ENCODE results near the gene CCDC87. TPM values are rescaled to one million over a fixed set of nuclear protein-coding genes. Genes with fewer than 3 reads are reported as not detected.
A peak's percentile ranks its signal among the peaks of the same experiment; 100 is the strongest.

Gene CCDC87
- total and polyA plus RNA-seq, 9 donors: 0.13 to 0.60 (median 0.45) TPM

DNA sequence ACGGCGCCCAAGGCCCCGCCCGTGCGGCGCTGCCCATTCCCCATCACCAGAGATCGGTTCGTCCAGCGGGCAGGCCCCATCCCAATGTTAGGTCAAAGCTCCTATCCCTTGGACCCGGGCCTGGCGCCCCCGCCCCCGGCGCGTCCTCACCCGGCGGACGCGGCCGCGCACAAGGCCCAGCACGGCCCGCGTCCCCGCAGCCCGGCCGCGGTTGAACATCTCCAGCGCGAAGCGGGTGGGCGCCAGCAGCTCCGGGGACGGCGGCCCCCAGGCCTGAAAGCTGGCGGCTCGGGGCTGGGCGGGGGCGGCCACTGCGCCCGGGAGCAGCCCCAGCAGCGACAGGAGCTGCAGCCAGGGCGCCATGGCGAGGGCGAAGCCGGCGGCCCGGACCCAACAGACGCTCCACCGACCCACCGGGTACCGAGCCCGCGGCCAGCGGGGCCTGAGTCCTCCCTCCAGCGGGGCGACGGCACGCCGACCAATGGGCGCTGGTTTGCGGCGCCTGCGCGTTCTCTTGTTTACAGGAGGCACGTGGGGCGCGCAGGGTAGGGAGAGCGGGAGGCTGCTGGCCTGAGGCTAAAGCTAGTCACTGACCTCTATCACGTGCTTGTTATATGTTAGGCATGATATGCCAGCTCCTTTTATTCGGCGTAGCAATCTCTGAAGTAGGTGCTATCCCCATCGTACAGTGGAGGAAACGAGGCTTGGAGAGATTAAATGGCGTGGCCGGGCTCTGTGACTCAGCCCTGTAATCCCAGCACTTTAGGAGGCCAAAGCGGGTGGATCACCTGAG lies 24.5 kb downstream of the CCDC87 start, which contains the start of gene CTSF:
TSS of gene CTSF (minus strand) at position 483 of the 793 bp plus-strand sequence. CDS start at position 363, 120 bp downstream.
- no peaks in the 10 kb centered on the region for H3K36me3 ChIP-seq
- peak within 1 kb of the TSS; percentile 50 for H3K4me3 ChIP-seq
- peak within 1 kb of the TSS; percentile 35 to 47 for H3K27ac ChIP-seq
- peak; percentile 85 to 93 (median 89) for DNase-seq
- WGBS, 3 donors: 1 to 2% (median 1%) methylated on average over 41 to 77 of the region's 77 CpGs
- no peaks in the 10 kb centered on the region for H3K9me3 ChIP-seq
- intact Hi-C loops (cut with DNase I): no loop called here
- H3K4me1 ChIP-seq (ENCODE audit: insufficient read depth): peaks cover 7% of the 10 kb centered on the region
- TF ChIP-seq POLR2A (IDR thresholded peaks at IDR 0.05) (peak; percentile 44), EP300 (IDR thresholded peaks at IDR 0.05) (no peak)
- H3K27me3 ChIP-seq: no peaks in the 10 kb centered on the region

- 23 to 45% (median 40%) methylated on average over 9 to 15 of the region's 15 CpGs for WGBS, 3 donors
- Histone ChIP-seq H3K9me3 (no peaks in the 10 kb centered on the region), H3K36me3 (no peaks in the 10 kb centered on the region), H3K27ac (peak overlapping the region; percentile 35 to 47), H3K4me1 (ENCODE audit: insufficient read depth) (peaks cover 7% of the 10 kb centered on the region), H3K4me3 (peak overlapping the region; percentile 50), H3K27me3 (no peaks in the 10 kb centered on the region)
- no peak for TF ChIP-seq POLR2A (IDR thresholded peaks at IDR 0.05)
- TF ChIP-seq CTCF (IDR thresholded peaks at IDR 0.05): no peak
- no peak for TF ChIP-seq EP300 (IDR thresholded peaks at IDR 0.05)
- no peak for DNase-seq
- intact Hi-C loops (cut with DNase I): no loop called here
These were observed 25.1 kb downstream of the CCDC87 start for GRCh38 chr11:66567787-66568123.

DNA sequence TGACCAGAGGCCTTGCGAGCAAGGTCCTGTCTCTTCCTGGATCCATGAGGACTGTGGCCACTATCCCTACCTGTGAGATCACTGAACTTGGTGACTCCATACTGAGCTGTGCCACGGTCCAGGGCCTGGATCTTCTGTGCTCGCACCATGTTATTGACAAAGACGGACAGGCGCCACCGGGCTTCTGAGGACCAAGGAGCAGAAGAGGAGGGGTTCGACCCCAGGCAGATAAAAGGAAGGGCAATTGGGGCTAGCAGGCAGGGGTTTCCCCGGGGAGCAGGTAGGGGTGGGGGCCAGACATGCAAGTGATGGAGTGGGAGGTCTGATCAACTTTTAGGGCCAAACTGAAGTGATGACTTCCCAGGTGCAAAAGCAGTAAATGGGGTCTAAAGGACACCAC lies 26.6 kb downstream of the CCDC87 start:
- WGBS, 3 donors: 92 to 99% (median 93%) methylated on average over 8 of the region's 8 CpGs
- H3K4me3 ChIP-seq: no peak overlapping the region
- peaks cover 7% of the 10 kb centered on the region for H3K4me1 ChIP-seq (ENCODE audit: insufficient read depth)
- no peak overlapping the region for H3K27ac ChIP-seq
- H3K27me3 ChIP-seq: no peaks in the 10 kb centered on the region
- TF ChIP-seq CTCF (IDR thresholded peaks at IDR 0.05) (no peak), EP300 (IDR thresholded peaks at IDR 0.05) (no peak), POLR2A (IDR thresholded peaks at IDR 0.05) (no peak)
- intact Hi-C loops (cut with DNase I): no loop called here
- no peak for DNase-seq
- no peaks in the 10 kb centered on the region for H3K9me3 ChIP-seq
- no peaks in the 10 kb centered on the region for H3K36me3 ChIP-seq

- intact Hi-C loops (cut with DNase I): no loop called here
- TF ChIP-seq CTCF (IDR thresholded peaks at IDR 0.05) (no peak), POLR2A (IDR thresholded peaks at IDR 0.05) (no peak), EP300 (IDR thresholded peaks at IDR 0.05) (no peak)
- no peaks in the 10 kb centered on the region for H3K9me3 ChIP-seq
These were observed 27.9 kb downstream of the CCDC87 start for GRCh38 chr11:66564984-66565383.

GRCh38 chr11:66564538-66564937 lies 28.3 kb downstream of the CCDC87 start:
- Histone ChIP-seq H3K27ac (no peak overlapping the region), H3K27me3 (no peaks in the 10 kb centered on the region), H3K36me3 (no peaks in the 10 kb centered on the region), H3K4me3 (no peak overlapping the region), H3K4me1 (ENCODE audit: insufficient read depth) (peaks cover 7% of the 10 kb centered on the region), H3K9me3 (no peaks in the 10 kb centered on the region)
- DNase-seq: no peak
- 75 to 85% (median 80%) methylated on average over 14 of the region's 14 CpGs for WGBS, 3 donors
- intact Hi-C loops (cut with DNase I): no loop called here
- TF ChIP-seq EP300 (IDR thresholded peaks at IDR 0.05) (no peak), POLR2A (IDR thresholded peaks at IDR 0.05) (no peak), CTCF (IDR thresholded peaks at IDR 0.05) (no peak)

More at GRCh38 chr11:66564984-66565383, 27.9 kb downstream of the CCDC87 start:
- H3K27ac ChIP-seq: no peak overlapping the region
- H3K27me3 ChIP-seq: no peaks in the 10 kb centered on the region
- WGBS, 3 donors: 84 to 92% (median 87%) methylated on average over 5 of the region's 5 CpGs
- H3K4me1 ChIP-seq (ENCODE audit: insufficient read depth): peaks cover 7% of the 10 kb centered on the region
- no peak for DNase-seq
- no peak overlapping the region for H3K4me3 ChIP-seq
- H3K36me3 ChIP-seq: no peaks in the 10 kb centered on the region

Data from ovary (tissue), 9 donors.